A673 (cell line): ENCODE data around the gene MUC20. TPM values are rescaled to one million over a fixed set of nuclear protein-coding genes. Genes with fewer than 3 reads are reported as not detected.

Source experiments
- BruUV-seq: library from RNA; stranded (reverse); fragments of 400-500 nt; replicated peaks from 2 replicates; lab custom pipeline; 2021; lab: Mats Ljungman, UMichigan
- CTCF ChIA-PET: fragments of 300-600 bp; sonication (Branson Sonifier 250); formaldehyde crosslinking; loops from one replicate; lab custom pipeline; 2022; ENCODE audit warnings: antibody characterized with exemption; lab: Charles Lee
- POLR2A ChIA-PET: fragments of 300-600 bp; sonication (Branson Sonifier 250); formaldehyde crosslinking; loops from one replicate; lab custom pipeline; 2022; ENCODE audit warnings: antibody characterized with exemption; ENCODE audit not compliant: low non-redundant PET; lab: Charles Lee
- DNase-seq: peaks from one replicate; pipeline ENCODE4 v3.0.0-alpha.2; 2015; ENCODE audit warnings: low spot score
- H3K27ac ChIP-seq: fragments of 200-600 bp; sonication (generic); 2 replicates; pipeline ENCODE4 v1.5.1; 2016; ENCODE audit warnings: mixed run types, low read depth, mild to moderate bottlenecking, mixed read lengths, antibody characterized with exemption, low read length; ENCODE audit not compliant: poor library complexity, severe bottlenecking
- H3K27me3 ChIP-seq: fragments of 200-600 bp; sonication (generic); replicated peaks from 2 replicates; pipeline ENCODE4 v1.6.1; 2017; ENCODE audit warnings: mixed run types, low read depth, mild to moderate bottlenecking, mixed read lengths, antibody characterized with exemption, low read length; ENCODE audit not compliant: insufficient read depth, poor library complexity
- H3K36me3 ChIP-seq: fragments of 200-600 bp; sonication (generic); 2 replicates; pipeline ENCODE4 v1.6.1; 2016; ENCODE audit warnings: mixed run types, mild to moderate bottlenecking, mixed read lengths, antibody characterized with exemption, low read length; ENCODE audit not compliant: insufficient read depth, poor library complexity, severe bottlenecking
- H3K4me1 ChIP-seq: fragments of 200-600 bp; sonication (generic); 2 replicates; pipeline ENCODE4 v1.6.1; 2017; ENCODE audit warnings: mixed run types, mild to moderate bottlenecking, mixed read lengths, antibody characterized with exemption, low read length; ENCODE audit not compliant: insufficient read depth, poor library complexity, severe bottlenecking
- H3K4me3 ChIP-seq: fragments of 200-600 bp; sonication (generic); 2 replicates; pipeline ENCODE4 v1.5.1; 2016; ENCODE audit warnings: low read depth, mixed run types, mild to moderate bottlenecking, mixed read lengths, low read length; ENCODE audit not compliant: poor library complexity, severe bottlenecking
- H3K9me3 ChIP-seq: fragments of 200-600 bp; sonication (generic); 2 replicates; pipeline ENCODE4 v1.6.1; 2016; ENCODE audit warnings: mixed run types, low read depth, mild to moderate bottlenecking, mixed read lengths, antibody characterized with exemption, low read length; ENCODE audit not compliant: poor library complexity, severe bottlenecking
- CTCF ChIP-seq: fragments of 300-800, 200-600 bp; sonication (generic); conservative IDR thresholded peaks from 2 replicates; pipeline ENCODE4 v1.5.1; 2017; ENCODE audit warnings: low read depth, mild to moderate bottlenecking, antibody characterized with exemption, low read length, moderate library complexity, mixed read lengths
- EZH2 ChIP-seq: fragments of 200-600 bp; sonication (generic); IDR thresholded peaks from 2 replicates; pipeline ENCODE4 v1.6.1; 2017; ENCODE audit warnings: borderline replicate concordance, low read depth, mild to moderate bottlenecking, mixed read lengths, antibody characterized with exemption, low read length; ENCODE audit not compliant: poor library complexity, severe bottlenecking
- intact Hi-C: fragments of 100-400 bp; cut with micrococcal nuclease; formaldehyde crosslinking; loops from one replicate; pipeline ENCODE4 v1.10.0; 2022; ENCODE audit not compliant: unreplicated experiment
- total RNA-seq: library from RNA; stranded (reverse); gene quantifications from 2 replicates; pipeline ENCODE4 v1.2.3, GENCODE V29; 2021

MUC20 gene
- total RNA-seq, 1 experiment from 2014 or later: 1.1 TPM

GRCh38 chr3:195698647-195699387 is 22.0 kb upstream of the MUC20 start:
- TF ChIP-seq CTCF (no peak), EZH2 (no peak)
- no peak overlapping the region for H3K4me3 ChIP-seq
- intact Hi-C loops: no loop called here
- peaks cover 10% of the 10 kb centered on the region for H3K4me1 ChIP-seq
- BruUV-seq: TSS peak; percentile 3
- ChIA-PET POLR2A (no interaction called here), CTCF (no interaction called here)
- H3K27me3 ChIP-seq: no peaks in the 10 kb centered on the region
- H3K9me3 ChIP-seq: no peaks in the 10 kb centered on the region
- peak overlapping the region; percentile 17 for H3K27ac ChIP-seq
- no peaks in the 10 kb centered on the region for H3K36me3 ChIP-seq
- no peak for DNase-seq

- Histone ChIP-seq H3K4me1 (peaks cover 10% of the 10 kb centered on the region), H3K27me3 (no peaks in the 10 kb centered on the region), H3K36me3 (no peaks in the 10 kb centered on the region), H3K4me3 (no peak overlapping the region), H3K9me3 (no peaks in the 10 kb centered on the region), H3K27ac (no peak overlapping the region)
- CTCF ChIA-PET: no interaction called here
- intact Hi-C loops: no loop called here
- DNase-seq: no peak
- TF ChIP-seq CTCF: no peak
- no peak for TF ChIP-seq EZH2
- POLR2A ChIA-PET: no interaction called here
- BruUV-seq: no TSS peak
These were observed 21.4 kb upstream of the MUC20 start for GRCh38 chr3:195699388-195699771.

- ChIA-PET POLR2A (no interaction called here), CTCF (no interaction called here)
- BruUV-seq: no TSS peak
- no peak overlapping the region for H3K27ac ChIP-seq
- intact Hi-C loops: no loop called here
- no peaks in the 10 kb centered on the region for H3K36me3 ChIP-seq
- peaks cover 10% of the 10 kb centered on the region for H3K4me1 ChIP-seq
- no peaks in the 10 kb centered on the region for H3K27me3 ChIP-seq
- H3K4me3 ChIP-seq: no peak overlapping the region
- no peak for DNase-seq
- TF ChIP-seq CTCF: no peak
- TF ChIP-seq EZH2: no peak
- no peaks in the 10 kb centered on the region for H3K9me3 ChIP-seq
These were observed 20.9 kb upstream of the MUC20 start for GRCh38 chr3:195699860-195700259.
